Epithelial cell of prostate (primary cell): ENCODE data around the gene LIG4.
"Not testable (repeated sequence)": the region's sequence is repeated elsewhere in the genome, so short reads cannot be mapped to it uniquely, and the experiment has no call there.

Experiments used
- DNase-seq: peaks from one replicate; pipeline ENCODE4 v3.0.0-alpha.2; 2011; ENCODE audit warnings: low read depth, low spot score
- H3K27ac ChIP-seq: fragments of 450-650 bp; 2 replicates; pipeline ENCODE4 v1.5.1; 2017; ENCODE audit warnings: mild to moderate bottlenecking

LIG4 gene

DNA sequence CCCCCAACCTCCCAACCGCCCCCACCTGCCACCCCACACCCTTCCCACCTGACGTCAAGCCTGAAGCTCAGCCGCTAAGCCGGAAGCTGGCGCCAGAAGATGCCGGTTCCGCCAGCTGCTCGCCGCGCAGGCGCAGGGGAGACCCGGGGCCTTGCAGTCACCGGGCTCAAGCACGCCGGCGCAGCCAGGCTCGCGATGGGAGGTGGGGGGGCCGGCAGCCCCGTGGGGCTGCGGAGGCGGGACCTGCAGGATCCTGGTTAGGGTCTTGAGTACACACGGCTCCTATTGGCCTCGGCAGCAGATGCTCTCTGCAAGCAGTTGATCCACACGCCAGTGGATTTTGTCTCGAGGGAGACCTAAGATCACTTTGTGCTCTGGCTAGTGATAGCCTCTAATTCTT is at the start of gene LIG4:
Gene LIG4 (minus strand): TSS at position 101 of the 400 bp plus-strand sequence. CDS start 4,268 bp downstream, outside the sequence.
- H3K27ac ChIP-seq: peak within 1 kb of the TSS; percentile 60
- DNase-seq: peak; percentile 72

DNA sequence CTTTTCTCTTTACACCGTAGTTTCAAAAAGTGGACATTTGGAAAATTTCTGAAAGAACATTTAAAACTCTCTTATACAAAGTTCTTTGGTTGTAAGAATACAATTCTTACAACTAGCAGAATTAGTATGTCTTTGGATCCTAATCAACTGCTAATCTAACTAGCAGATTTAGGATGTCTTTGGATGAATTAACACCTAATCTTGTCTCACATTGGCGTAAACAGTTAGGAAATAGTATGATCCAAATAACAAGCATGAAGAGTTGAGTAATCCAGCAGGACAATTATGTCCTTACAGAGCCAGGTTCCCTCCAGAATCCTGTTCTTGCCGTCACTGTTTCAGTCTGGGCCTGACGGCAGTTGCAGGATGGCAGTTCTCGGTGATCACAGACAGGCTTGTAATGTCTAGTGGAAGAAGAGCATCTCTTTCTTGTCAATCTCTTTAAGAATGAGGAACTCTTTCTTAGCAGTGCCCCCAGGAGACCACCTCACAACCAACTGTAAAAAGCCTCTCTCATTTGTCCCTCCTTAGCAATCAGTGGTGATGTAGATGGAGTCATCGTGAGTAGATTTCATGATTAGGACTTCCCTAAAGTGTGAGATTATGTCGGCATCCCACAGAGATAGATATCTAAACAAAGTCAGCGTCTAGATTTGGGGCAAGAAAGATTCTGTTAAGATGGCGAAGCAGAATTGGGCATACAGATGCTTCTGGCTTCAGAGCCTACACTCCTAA is 48.5 kb upstream of the LIG4 start:
- H3K27ac ChIP-seq: no peak overlapping the region
- no peak for DNase-seq

DNA sequence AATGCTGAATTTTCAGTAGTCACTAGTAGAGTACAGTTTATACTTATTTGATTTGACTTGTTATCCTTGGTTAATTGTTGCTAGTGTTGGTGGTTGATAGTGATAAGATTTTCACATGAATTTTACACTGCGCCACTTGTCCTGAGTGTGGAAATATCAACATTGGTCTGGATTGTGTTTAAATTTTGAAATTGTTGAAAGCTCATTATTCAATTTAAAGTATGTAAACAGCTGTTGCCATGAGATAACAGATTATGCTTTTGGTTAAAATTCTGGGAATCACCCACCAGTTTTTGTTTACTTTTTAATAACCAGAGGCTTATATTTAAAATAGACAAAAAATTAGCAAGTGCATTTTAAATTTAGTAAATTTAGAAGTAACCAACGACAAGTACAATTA is 41.9 kb upstream of the LIG4 start:
- no peak overlapping the region for H3K27ac ChIP-seq
- no peak for DNase-seq

DNA sequence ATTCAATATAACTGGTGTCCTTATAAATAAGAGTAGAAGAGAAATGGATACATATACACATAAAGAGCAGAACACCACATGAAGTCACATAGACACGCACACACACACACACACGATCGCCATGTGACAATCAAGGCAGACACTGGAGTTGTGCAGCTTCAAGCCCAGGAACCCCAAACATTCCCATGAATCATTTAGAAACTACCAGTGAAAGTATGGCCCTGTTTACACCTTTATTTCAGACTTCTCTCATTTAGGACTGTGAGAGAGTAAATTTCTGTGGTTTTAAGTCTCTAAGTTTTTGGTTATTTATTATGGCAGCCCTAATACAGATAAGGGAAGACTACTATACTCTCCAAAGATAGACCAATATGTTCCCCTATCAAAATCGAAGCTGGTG is 33.8 kb upstream of the LIG4 start:
- no peak for DNase-seq
- H3K27ac ChIP-seq: no peak overlapping the region

DNA sequence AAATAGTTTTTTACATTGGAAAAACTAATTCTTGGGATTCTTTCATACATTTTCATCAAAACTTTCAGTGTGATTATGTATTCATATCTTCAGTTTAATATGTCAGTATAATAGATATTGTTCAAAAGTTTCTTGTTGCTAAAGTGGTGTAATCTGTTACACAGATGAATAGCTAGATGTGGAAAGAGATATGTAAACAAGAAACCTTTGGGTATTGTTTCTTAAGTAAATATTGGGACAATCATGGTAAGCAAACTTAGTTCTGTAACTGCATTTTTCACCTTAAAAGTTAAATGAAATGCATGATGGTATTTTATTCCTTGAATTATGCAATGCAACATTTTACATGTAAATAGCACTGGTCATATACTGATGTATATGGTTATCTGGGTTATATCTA is 15.0 kb upstream of the LIG4 start:
- H3K27ac ChIP-seq: no peak overlapping the region
- no peak for DNase-seq

DNA sequence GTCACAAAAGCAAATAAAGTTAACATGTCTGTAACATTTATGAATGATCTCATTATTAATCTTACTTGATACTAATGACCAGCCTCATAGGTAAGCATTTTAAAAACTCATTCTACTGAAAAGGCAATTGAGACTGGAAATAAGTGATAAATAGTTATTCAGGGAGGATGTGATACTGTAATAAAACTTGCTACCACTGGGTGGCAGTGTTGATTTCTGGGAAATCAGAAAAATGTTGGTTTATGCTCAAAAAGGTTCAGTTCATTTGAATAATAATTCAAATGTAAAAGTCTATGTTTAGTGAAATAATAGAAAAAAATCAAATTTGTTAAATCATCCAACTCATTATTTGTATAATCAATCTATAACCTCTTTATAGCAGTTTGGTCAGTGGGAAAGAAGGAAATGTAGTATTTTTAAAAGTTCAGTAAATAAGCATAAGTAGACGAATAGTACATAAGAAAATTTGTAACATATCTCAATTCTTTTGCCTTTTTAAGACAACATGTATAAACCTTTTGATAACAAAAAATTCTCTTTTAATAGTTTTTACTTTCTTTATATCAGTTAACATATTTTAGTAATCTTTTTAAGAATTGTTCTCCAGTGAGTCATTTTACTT is 12.4 kb upstream of the LIG4 start:
- H3K27ac ChIP-seq: no peak overlapping the region
- no peak for DNase-seq

DNA sequence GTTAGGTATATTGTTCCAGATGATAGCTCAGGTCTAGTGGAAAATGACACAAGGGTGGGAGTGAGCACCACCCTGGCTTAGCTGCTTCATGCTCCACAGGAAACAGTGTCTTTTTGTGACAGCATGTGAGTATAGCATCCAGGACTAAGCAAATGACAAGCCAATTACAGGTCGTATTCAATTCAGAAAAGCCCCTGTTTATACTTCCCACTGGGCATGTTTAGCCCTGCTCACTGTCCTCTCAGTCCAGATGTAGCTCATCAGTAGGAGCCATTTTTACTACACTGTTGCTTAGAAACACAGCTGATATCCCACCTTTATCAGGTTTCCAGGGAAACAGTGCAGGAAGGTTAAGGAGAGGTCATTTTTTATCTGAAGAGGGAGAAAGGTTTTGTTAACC is 10.8 kb upstream of the LIG4 start:
- DNase-seq: no peak
- no peak overlapping the region for H3K27ac ChIP-seq

DNA sequence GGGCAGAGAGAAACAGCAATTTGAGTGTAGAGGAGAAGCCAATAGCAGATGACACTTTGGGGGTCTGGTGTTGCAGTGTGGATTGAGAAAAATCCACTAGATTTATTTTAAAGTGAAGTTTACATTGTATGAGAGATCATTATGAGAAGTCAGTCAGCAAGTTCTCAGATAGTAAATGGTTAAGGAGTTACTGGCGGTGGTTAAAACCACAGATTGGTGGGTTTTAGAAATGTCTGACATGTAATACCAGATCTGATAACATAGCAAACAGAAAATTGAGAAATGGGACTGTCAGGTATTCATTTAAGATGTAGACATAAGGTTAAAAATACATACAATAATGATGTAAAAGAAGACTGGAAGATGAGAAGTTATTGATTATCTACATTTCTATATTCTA is 10.1 kb upstream of the LIG4 start:
- no peak overlapping the region for H3K27ac ChIP-seq

DNA sequence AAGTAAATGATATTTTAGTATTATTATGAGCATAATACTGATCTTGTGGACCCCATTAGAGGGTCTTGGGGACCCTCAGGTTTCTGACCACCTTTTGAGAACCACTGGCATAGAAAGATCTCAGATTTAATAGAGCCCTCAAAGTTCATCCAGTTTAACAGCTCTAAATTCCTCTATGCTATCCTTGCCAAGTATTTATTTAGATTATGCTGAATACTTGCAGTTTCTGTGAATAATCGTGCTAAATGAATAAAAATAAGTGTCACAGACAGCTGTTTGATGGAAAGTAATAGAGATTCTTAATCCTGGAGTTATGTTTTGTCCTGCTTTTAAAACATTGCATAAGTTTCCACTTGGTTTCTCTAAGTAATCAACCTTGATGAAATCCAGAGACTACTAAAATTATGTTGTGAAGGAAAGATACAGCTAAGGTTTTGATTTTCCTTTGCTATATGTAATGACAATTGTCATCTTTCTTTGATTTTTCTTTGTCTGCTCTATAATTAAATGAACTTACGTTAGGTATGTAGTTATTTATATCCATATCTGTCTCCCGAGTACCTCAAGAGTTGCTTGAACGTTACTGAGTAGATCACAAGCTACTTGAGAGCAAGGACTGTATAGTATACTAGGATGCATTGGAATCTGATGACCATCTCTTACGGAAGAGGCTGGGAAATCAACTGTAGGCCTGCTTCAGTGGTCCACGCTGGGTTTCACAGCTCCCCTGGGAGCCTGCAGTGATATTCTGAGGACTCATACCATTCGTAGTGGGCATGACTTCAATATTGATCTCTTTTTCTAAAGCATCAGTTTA is 8.6 kb upstream of the LIG4 start:
- no peak for DNase-seq
- no peak overlapping the region for H3K27ac ChIP-seq

More for the DNA sequence above, 10.1 kb upstream of the LIG4 start:
- no peak for DNase-seq

DNA sequence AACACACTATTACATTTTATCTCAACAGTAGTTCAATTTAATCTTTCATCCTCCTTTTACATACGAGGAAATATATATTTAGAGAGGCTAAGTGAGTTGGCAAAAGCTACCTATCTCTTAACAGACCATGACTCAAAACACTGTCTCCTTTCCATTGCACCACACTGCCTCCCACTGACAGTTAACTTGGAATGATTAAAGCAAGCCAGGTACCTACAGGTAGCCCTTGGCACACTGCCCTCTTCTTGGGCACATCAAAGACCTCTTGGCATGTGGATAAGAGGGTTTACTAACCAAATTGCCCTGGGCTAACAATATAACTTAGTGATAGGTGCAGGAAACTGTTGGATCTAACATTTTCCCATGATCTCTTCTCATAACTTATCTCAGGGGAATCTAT is 4.7 kb upstream of the LIG4 start:
- DNase-seq: peak; percentile 72
- H3K27ac ChIP-seq: no peak overlapping the region

DNA sequence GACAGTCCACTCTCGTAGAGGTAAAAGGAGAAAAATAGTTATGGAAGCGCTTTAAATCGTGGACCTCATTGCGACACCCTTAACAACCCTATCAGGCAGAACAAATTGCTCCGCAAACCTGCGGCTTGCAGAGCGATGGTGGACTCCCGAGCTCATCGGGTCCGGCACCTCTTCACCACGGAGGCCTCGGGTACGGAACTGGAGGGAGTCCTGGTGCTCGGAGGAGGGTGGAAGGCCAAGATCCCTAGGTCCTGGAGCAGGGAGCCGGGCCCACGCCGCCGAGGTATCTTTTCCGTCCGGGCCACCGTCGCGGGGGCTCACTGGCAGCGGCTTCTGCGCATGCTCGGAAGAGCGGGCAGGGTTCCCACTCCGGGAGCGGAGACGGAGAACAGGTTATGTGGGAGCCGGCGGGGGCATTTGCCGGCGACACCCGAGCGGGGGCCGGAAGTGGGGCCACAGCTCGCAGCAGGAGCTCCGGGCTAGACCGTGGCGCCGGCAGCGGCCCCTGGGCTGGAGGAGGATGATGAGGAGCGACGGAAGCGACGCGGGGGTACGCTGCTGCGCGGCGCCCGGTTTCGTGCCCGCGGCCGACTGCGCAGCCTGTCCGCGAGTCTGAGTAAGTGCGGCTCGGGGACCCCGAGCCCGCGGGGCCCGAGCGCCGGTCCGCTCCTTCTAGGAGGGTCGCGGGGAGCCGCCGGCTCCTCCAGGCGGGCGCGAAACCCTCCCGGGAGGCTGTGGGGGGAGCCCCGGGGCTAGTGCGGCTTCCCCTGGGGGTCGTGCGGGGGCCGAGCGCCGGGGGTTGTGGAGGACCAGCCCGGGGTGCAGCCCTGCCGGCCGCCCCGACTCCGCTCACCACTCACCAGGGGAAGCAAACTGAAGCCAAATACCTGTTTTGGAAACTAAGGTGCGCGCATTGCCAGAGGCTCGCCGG is 3.0 kb upstream of the LIG4 start, which contains the start of gene ABHD13:
Gene ABHD13 (plus strand): TSS at position 349 of the 931 bp plus-strand sequence. CDS start 10,827 bp downstream, outside the sequence.
- DNase-seq: no peak
- H3K27ac ChIP-seq: peak within 1 kb of the TSS; percentile 74

DNA sequence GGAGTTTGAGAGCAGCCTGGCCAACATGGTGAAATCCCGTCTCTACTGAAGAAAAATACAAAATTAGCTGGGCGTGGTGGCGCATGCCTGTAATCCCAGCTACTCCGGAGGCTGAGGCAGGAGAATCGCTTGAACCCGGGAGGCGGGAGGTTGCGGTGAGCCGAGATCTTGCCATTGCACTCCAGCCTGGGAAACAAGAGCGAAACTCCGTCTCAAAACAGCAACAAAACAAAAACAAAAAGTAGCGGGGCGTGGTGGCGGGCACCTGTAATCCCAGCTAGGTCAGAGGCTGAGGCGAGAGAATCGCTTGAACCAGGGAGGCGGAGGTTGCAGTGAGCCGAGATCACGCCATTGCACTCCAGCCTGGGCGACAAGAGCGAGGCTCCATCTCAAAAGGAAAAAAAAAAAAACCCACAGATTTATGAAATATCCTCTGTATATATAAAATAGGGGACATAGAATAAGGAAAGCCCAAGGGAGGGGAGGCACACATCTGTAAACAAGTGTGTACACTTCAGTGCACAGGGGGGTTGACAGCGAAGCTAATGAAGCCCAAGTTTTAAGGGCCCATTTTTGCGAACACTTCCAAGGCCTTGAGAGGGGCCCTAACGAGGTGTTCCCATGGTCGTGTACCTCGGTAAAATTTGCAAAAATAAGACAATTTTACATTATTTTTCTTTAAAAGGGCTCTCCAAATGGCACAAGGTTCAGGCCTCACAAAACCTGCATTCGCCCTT is 2.1 kb upstream of the LIG4 start:
- not testable (repeated sequence) for DNase-seq
- peak overlapping the region; percentile 74 for H3K27ac ChIP-seq

DNA sequence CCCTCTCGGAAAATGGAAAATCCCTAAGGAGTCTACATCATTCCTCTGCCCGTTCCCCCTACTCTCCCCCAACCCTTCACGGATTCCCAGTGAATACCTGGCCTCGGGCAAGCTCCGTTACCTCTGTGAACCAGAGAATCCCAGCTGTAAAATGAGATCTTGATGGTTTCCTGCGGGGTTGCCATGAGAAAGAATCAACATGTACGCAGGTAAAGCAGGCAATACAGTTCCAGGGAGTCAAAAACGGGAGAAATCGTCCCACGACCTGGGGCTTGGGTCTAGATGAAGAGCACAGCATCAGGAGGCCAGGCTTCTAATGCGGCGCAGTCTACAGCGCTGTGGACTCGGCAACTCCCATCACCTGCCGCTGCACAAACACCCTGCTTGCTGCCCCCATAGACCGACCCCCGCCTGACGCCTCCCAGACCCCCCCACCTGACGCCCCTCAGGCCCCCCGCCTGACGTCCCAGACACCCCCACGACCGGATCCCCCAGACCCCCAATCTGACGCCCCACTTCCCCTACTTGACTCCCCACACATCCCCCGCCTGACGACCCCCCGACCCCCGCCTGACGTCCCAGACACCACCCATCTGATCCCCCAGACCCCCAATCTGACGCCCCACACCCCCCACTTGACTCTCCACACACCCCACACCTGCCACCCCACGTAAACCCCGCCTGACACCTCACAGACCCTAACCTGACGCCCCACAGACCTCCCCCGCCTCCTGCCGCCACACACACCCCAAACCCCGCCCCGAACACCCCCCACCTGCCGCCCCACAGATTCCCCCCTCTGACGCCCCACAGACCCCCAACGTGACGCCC is 680 bp downstream of the LIG4 start:
- peak overlapping the region; percentile 60 for H3K27ac ChIP-seq
- no peak for DNase-seq

DNA sequence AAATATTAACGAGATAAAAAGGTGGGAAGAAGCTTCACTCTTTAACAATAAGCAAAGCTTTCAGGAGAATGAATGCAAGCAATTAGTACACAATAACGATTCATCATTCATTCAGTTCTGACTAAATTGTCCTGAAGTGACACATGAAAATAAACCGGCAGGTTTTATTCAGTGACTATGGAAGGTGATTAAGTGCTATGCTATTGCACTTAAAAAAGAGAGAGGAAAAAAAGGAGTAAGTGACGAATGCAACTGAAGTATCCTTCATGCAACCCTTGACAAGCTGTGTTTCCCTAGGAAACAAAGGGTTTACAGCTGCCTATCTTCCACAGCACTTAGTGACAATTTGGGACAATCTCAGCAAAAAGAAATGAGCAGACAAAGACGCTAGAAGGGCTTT is 1.4 kb downstream of the LIG4 start:
- peak overlapping the region; percentile 60 for H3K27ac ChIP-seq
- no peak for DNase-seq

DNA sequence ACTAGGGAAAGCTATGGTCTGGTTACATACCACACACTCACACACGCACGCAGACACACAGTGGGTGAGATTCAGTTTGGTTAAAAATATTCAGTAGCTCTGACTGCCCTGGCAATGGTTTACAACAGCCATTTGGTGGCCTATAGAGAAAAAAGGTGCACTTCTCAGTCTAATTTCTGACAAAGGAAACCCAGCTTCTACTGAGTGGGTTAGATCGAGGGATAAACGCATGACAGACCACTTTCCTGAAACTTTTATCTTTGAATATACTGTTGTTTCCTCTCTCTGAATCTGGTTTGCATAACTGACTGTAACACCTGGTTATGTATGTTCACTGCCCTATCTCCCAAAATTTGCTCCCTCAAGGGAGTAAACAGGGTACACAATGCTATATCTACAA is 2.5 kb downstream of the LIG4 start:
- no peak overlapping the region for H3K27ac ChIP-seq
- DNase-seq: no peak

DNA sequence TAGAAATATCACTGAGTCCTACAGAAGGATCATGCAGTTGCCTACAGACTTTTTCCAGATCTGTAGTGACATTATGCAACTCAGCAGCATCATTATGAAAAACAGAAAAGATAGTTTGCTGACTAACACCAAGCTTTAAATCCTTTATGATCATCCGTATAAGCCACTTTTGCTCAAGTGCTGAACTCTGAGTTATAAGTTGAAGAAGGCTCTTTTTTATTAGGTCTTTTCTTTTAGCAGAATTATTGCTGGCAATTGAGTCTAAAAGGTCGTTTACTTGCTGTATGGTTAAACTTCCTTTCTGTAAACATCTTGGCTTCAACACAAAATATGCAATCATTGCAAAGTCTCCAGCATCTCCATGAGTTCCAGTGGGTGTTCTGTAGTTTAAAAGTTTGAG is 4.8 kb downstream of the LIG4 start:
- no peak for DNase-seq
- no peak overlapping the region for H3K27ac ChIP-seq

DNA sequence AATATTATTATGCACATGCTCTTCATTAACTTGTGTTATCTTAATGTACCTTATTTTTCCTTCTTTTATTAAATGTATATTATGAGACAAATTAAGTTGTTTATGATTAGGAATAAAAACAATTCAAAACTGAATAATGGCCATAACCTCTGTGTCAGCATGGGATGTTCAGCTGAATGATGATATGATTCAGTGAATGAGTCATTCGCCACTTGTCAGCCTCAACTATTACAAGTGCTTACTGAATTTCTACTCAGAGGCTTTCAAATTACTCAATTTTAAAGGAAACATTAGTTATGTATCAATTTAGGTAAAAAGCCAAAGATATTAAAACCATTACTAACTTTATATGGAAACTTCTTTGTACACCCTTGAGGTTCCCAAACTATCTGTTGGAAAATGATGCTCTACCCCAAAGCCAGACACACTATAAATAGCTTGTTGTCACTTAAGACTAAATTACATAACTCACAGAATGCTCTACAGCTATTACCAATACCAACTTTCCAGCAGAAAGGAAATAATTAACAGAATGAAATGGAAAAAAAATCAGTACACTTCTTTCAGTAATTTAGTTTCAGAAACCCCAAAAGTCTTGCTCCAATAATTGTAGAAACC is 14.4 kb downstream of the LIG4 start:
- no peak for DNase-seq

DNA sequence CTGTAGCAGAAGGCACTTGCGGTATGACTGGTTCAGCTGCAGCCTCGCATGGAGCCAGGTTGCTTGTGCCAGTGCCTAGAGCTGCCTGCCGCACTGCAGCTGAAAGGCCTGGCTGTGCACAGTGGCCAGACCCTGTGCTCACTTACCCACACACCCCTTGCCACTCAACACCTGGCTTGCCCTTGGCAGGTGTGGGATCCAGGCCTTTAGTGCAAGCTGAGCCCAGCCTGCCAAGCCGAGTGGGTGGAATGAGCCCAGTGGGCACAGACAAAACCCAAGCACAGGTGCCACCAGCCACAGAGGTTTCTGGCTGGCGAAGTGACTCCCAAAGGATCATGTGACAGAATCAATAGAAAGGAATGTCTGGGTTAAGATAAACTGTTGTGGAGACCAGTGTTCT is 19.5 kb downstream of the LIG4 start:
- peak overlapping the region; percentile 87 for H3K27ac ChIP-seq
- DNase-seq: no peak

More for the DNA sequence above, 14.4 kb downstream of the LIG4 start:
- H3K27ac ChIP-seq: peak overlapping the region; percentile 38
